Colonic mucosa (tissue), 4 donors: ENCODE data around the gene ARHGAP28. TPM values are rescaled to one million over a fixed set of nuclear protein-coding genes. Genes with fewer than 3 reads are reported as not detected.
A peak's percentile ranks its signal among the peaks of the same experiment; 100 is the strongest.
"Not testable (repeated sequence)": the region's sequence is repeated elsewhere in the genome, so short reads cannot be mapped to it uniquely, and the experiment has no call there.

Source experiments
- DNase-seq: peaks from one replicate; pipeline ENCODE4 v3.0.0-alpha.2; 2020
- H3K27ac ChIP-seq: fragments of 200-600 bp; one replicate; pipeline ENCODE4 v1.8.0; 2021
- H3K27me3 ChIP-seq: fragments of 200-600 bp; one replicate; pipeline ENCODE4 v1.8.0; 2021
- H3K36me3 ChIP-seq: fragments of 200-600 bp; one replicate; pipeline ENCODE4 v1.8.0; 2021
- H3K4me1 ChIP-seq: fragments of 200-600 bp; one replicate; pipeline ENCODE4 v1.8.0; 2021; ENCODE audit warnings: mild to moderate bottlenecking
- H3K4me3 ChIP-seq: fragments of 200-600 bp; one replicate; pipeline ENCODE4 v1.8.0; 2021
- H3K9ac ChIP-seq, 2 donors: one replicate each; pipeline ENCODE4 v1.7.0; 2013; ENCODE audit warnings: control low read depth in 2 of 2, low read depth in 2 of 2, low read length in 2 of 2
- H3K9me3 ChIP-seq: fragments of 200-600 bp; one replicate; pipeline ENCODE4 v1.8.0; 2021
- CTCF ChIP-seq: fragments of 200-600 bp; IDR thresholded peaks from one replicate; pipeline ENCODE4 v1.8.0; 2022; ENCODE audit warnings: antibody characterized with exemption, mild to moderate bottlenecking
- intact Hi-C: fragments of 100-400 bp; cut with DNase I; formaldehyde crosslinking; loops from one replicate; pipeline ENCODE4 v1.14.1; 2022
- total RNA-seq, 2 donors: library from RNA; stranded (reverse); fragmentation: NEBNext Ultra II Directional in 1 of 2; extraction: Animal tissue kit (Norgen Biotek cat#: 25700) in 1 of 2; gene quantifications; one replicate each; pipeline ENCODE4 v1.2.1, GENCODE V29; 2021
- donor health status: healthy.
- donor health status: DM: no; HTN: no; CAD: no.
- donor health status: DM: no; HTN: no; CAD: no.

ARHGAP28 gene
- total RNA-seq, 2 donors from 2014 or later: 1.9 to 2.9 TPM

DNA sequence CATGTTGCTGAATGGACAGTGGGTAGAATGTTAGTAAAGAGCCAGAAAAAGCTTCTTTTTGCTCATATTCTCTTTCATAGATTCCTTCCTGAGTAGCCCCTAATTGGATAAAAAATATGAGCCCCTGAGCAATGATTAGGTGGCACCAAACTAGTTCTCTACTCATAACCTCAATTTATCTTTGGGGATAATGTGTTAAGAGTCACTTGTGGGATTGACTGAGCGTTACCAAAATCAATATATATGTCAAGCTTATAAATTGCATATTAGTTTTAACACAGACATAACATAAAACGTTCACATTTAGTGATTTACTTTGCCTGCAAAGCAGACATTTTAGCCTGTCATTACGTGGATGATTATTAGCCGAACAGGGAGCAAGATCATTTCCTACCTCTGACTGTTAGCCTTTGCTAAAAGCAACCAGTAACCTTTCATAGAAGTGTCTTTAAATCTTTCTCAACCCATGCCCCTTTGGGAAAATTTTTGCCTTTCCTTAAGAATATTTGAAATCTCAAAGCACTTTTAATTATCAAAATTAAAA, 85.4 kb downstream of the ARHGAP28 start:
- Histone ChIP-seq H3K4me1 (no peaks in the 10 kb centered on the region), H3K9ac (no peak overlapping the region), H3K9me3 (no peaks in the 10 kb centered on the region), H3K4me3 (no peak overlapping the region), H3K27ac (no peak overlapping the region), H3K27me3 (no peaks in the 10 kb centered on the region), H3K36me3 (no peaks in the 10 kb centered on the region)
- intact Hi-C loops: no loop called here
- DNase-seq: no peak
- no peak for TF ChIP-seq CTCF

GRCh38 chr18:6816154-6816553, 86.6 kb downstream of the ARHGAP28 start:
- no peak overlapping the region for H3K4me3 ChIP-seq
- H3K9ac ChIP-seq: no peak overlapping the region
- H3K27me3 ChIP-seq: no peaks in the 10 kb centered on the region
- no peak for DNase-seq
- TF ChIP-seq CTCF: no peak
- H3K27ac ChIP-seq: no peak overlapping the region
- intact Hi-C loops: no loop called here
- H3K4me1 ChIP-seq: no peaks in the 10 kb centered on the region
- no peaks in the 10 kb centered on the region for H3K9me3 ChIP-seq
- H3K36me3 ChIP-seq: no peaks in the 10 kb centered on the region

GRCh38 chr18:6819332-6819731, 89.8 kb downstream of the ARHGAP28 start:
- no peak for DNase-seq
- no peak for TF ChIP-seq CTCF
- Histone ChIP-seq H3K4me3 (no peak overlapping the region), H3K9ac (peak overlapping the region in 1 of 2 donors; percentile 10), H3K4me1 (no peaks in the 10 kb centered on the region), H3K27ac (no peak overlapping the region), H3K27me3 (no peaks in the 10 kb centered on the region), H3K36me3 (no peaks in the 10 kb centered on the region), H3K9me3 (no peaks in the 10 kb centered on the region)
- intact Hi-C loops: no loop called here

GRCh38 chr18:6820314-6820713, 90.8 kb downstream of the ARHGAP28 start:
- H3K4me3 ChIP-seq: no peak overlapping the region
- H3K27me3 ChIP-seq: no peaks in the 10 kb centered on the region
- H3K9me3 ChIP-seq: no peaks in the 10 kb centered on the region
- no peaks in the 10 kb centered on the region for H3K36me3 ChIP-seq
- H3K9ac ChIP-seq: no peak overlapping the region
- intact Hi-C loops: no loop called here
- DNase-seq: no peak
- no peak for TF ChIP-seq CTCF
- no peaks in the 10 kb centered on the region for H3K4me1 ChIP-seq
- no peak overlapping the region for H3K27ac ChIP-seq

GRCh38 chr18:6821356-6821755, 91.8 kb downstream of the ARHGAP28 start:
- H3K4me3 ChIP-seq: no peak overlapping the region
- H3K27ac ChIP-seq: no peak overlapping the region
- no peak for DNase-seq
- H3K9me3 ChIP-seq: no peaks in the 10 kb centered on the region
- no peaks in the 10 kb centered on the region for H3K27me3 ChIP-seq
- intact Hi-C loops: no loop called here
- no peak overlapping the region for H3K9ac ChIP-seq
- TF ChIP-seq CTCF: no peak
- H3K4me1 ChIP-seq: no peaks in the 10 kb centered on the region
- H3K36me3 ChIP-seq: no peaks in the 10 kb centered on the region

- H3K27ac ChIP-seq, intact Hi-C loops, H3K36me3 ChIP-seq, H3K27me3 ChIP-seq, DNase-seq, H3K4me3 ChIP-seq, H3K9me3 ChIP-seq, H3K9ac ChIP-seq, H3K4me1 ChIP-seq: not testable (repeated sequence)
Measured at GRCh38 chr18:6827161-6827560, 97.6 kb downstream of the ARHGAP28 start.

GRCh38 chr18:6827566-6827965, 98.0 kb downstream of the ARHGAP28 start:
- H3K9ac ChIP-seq, H3K36me3 ChIP-seq, DNase-seq, H3K27me3 ChIP-seq, intact Hi-C loops, H3K27ac ChIP-seq, H3K4me1 ChIP-seq, H3K9me3 ChIP-seq, H3K4me3 ChIP-seq: not testable (repeated sequence)
